Left lung (tissue), 10 donors: ENCODE measurements around the gene AGT. TPM values are rescaled to one million over a fixed set of nuclear protein-coding genes. Genes with fewer than 3 reads are reported as not detected.

Source experiments
- ATAC-seq: fragments of 200-7000 bp; cut with Tn5 transposase; one replicate; pipeline ENCODE4 v1.9.1; 2020; ENCODE audit warnings: moderate library complexity
- DNase-seq, 4 donors: peaks; one replicate each; pipeline ENCODE4 v3.0.0-alpha.2; 2013 to 2020
- H3K27ac ChIP-seq, 2 donors: fragments of 200-600 bp; sonication (generic) in 1 of 2; one replicate each; pipeline versions ENCODE4 v1.5.0 to v1.8.0; 2020 to 2021
- H3K27me3 ChIP-seq, 2 donors: fragments of 200-600 bp; sonication (generic) in 1 of 2; one replicate each; pipeline versions ENCODE4 v1.5.0 to v1.8.0; 2020 to 2021
- H3K36me3 ChIP-seq, 2 donors: fragments of 200-600 bp; sonication (generic) in 1 of 2; one replicate each; pipeline versions ENCODE4 v1.5.0 to v1.8.0; 2020 to 2021
- H3K4me1 ChIP-seq, 2 donors: fragments of 200-600 bp; one replicate each; pipeline ENCODE4 v1.8.0; 2021
- H3K4me3 ChIP-seq, 2 donors: fragments of 200-600 bp; sonication (generic) in 1 of 2; one replicate each; pipeline versions ENCODE4 v1.5.0 to v1.8.0; 2020 to 2021; ENCODE audit warnings: mild to moderate bottlenecking in 1 of 2
- H3K9me3 ChIP-seq, 2 donors: fragments of 200-600 bp; sonication (generic) in 1 of 2; one replicate each; pipeline versions ENCODE4 v1.5.0 to v1.8.0; 2020 to 2021
- intact Hi-C, 2 donors: fragments of 100-400 bp; cut with DNase I; formaldehyde crosslinking; loops; one replicate each; pipeline versions ENCODE4 v1.11.2 to v1.14.2; 2022
- polyA plus RNA-seq, 6 donors: library from polyadenylated mRNA; unstranded; fragments of 120-200 nt; gene quantifications; one replicate each; pipeline ENCODE4 v1.2.1, GENCODE V29; 2013; ENCODE audit not compliant: insufficient read length in 6 of 6
- total RNA-seq, 2 donors: library from RNA; stranded (reverse); fragmentation: NEBNext Ultra II Directional; extraction: Animal tissue kit (Norgen Biotek cat#: 25700); gene quantifications; one replicate each; pipeline ENCODE4 v1.2.1, GENCODE V29; 2021
- TF ChIP-seq, protein P1 (sequence below), 2 donors: fragments of 200-600 bp; sonication (generic) in 1 of 2; IDR thresholded peaks; one replicate each; pipeline versions ENCODE4 v1.5.0 to v1.8.0; 2021; ENCODE audit warnings: antibody characterized with exemption in 2 of 2
- donor health status: DM: no; HTN: yes; CAD: no.
- donor health status: DM: no; HTN: no; CAD: no.

The AGT gene
- total and polyA plus RNA-seq, 8 donors, result 0.28 to 2.9 (median 0.71) TPM

GRCh38 chr1:230707732-230708630 lies 5.9 kb downstream of the AGT start:
- TF ChIP-seq, protein P1, sequence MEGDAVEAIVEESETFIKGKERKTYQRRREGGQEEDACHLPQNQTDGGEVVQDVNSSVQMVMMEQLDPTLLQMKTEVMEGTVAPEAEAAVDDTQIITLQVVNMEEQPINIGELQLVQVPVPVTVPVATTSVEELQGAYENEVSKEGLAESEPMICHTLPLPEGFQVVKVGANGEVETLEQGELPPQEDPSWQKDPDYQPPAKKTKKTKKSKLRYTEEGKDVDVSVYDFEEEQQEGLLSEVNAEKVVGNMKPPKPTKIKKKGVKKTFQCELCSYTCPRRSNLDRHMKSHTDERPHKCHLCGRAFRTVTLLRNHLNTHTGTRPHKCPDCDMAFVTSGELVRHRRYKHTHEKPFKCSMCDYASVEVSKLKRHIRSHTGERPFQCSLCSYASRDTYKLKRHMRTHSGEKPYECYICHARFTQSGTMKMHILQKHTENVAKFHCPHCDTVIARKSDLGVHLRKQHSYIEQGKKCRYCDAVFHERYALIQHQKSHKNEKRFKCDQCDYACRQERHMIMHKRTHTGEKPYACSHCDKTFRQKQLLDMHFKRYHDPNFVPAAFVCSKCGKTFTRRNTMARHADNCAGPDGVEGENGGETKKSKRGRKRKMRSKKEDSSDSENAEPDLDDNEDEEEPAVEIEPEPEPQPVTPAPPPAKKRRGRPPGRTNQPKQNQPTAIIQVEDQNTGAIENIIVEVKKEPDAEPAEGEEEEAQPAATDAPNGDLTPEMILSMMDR (IDR thresholded peaks at IDR 0.05), result no peak
- H3K9me3 ChIP-seq, result no peaks in the 10 kb centered on the region
- DNase-seq (no peak), ATAC-seq (no peak)
- H3K27ac ChIP-seq, result no peak overlapping the region
- intact Hi-C loops, result no loop called here
- H3K4me1 ChIP-seq, result no peaks in the 10 kb centered on the region
- H3K4me3 ChIP-seq, result no peak overlapping the region
- H3K27me3 ChIP-seq, result peaks cover 0 to 4% of the 10 kb centered on the region in 2 donors
- no peaks in the 10 kb centered on the region for H3K36me3 ChIP-seq

DNA sequence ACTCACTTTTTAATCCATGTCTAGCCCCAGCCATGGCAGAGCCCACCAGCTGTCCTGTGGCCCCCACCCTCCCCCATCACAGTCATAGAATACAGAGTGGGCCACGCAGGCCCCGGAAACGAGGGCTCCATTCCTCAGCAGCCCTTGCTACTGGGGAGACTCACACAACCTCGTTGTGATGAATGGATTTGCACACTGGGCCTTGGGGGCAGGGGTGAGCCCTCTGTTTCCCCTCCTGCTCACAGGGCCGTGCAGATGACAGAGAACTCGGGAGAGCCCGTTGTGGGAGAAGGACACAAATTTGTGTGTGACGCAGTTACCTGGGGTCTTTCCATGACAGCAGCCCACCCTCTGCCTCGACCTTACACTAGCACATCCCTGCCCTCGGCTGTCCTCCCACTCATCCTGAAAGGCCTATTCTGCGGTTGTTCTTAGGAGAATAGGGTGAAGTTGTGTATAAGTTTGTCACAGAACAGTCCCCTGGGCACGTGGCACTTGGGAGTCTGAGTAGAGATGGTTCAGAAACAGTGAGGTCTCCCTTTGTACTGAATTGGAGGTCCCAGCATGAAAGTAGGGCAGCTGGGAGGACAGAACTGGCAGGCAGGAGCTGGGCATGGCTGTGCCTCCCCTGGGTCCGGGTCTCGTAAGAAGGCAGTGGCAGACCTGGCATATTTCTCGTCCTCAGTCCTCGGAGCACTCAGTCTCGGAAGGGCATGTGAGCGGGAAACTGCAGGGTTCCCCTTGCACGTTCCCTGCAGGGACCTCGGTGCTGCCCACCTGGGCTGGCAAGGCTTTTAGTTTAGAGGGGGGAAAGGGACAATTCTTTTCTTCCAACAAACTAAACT lies 6.8 kb downstream of the AGT start:
- intact Hi-C loops, result no loop called here
- Histone ChIP-seq H3K36me3 (no peaks in the 10 kb centered on the region), H3K9me3 (no peaks in the 10 kb centered on the region), H3K4me3 (no peak overlapping the region), H3K27me3 (no peaks in the 10 kb centered on the region), H3K4me1 (no peaks in the 10 kb centered on the region), H3K27ac (no peak overlapping the region)
- no peak for DNase-seq
- TF ChIP-seq, protein P1 (IDR thresholded peaks at IDR 0.05), result no peak
- no peak for ATAC-seq

GRCh38 chr1:230706020-230706699 lies 7.8 kb downstream of the AGT start:
- ATAC-seq (no peak), DNase-seq (no peak)
- no peaks in the 10 kb centered on the region for H3K36me3 ChIP-seq
- no peak overlapping the region for H3K4me3 ChIP-seq
- no peak overlapping the region for H3K27ac ChIP-seq
- no peaks in the 10 kb centered on the region for H3K4me1 ChIP-seq
- TF ChIP-seq, protein P1 (IDR thresholded peaks at IDR 0.05), result no peak
- H3K27me3 ChIP-seq, result no peaks in the 10 kb centered on the region
- intact Hi-C loops, result no loop called here
- no peaks in the 10 kb centered on the region for H3K9me3 ChIP-seq

GRCh38 chr1:230705289-230706019 lies 8.5 kb downstream of the AGT start:
- no peaks in the 10 kb centered on the region for H3K36me3 ChIP-seq
- TF ChIP-seq, protein P1 (IDR thresholded peaks at IDR 0.05), result no peak
- no peak for ATAC-seq
- no peaks in the 10 kb centered on the region for H3K4me1 ChIP-seq
- H3K4me3 ChIP-seq, result no peak overlapping the region
- H3K9me3 ChIP-seq, result no peaks in the 10 kb centered on the region
- intact Hi-C loops, result no loop called here
- DNase-seq, result no peak
- no peak overlapping the region for H3K27ac ChIP-seq
- H3K27me3 ChIP-seq, result no peaks in the 10 kb centered on the region
